Hematopoietic multipotent progenitor cell treated with erythropoietin and hydrocortisone succinate and interleukin-3 and kit ligand, for 4 days (in vitro differentiated cells): ENCODE measurements around the gene PXDN.
"Not testable (repeated sequence)": the region's sequence is repeated elsewhere in the genome, so short reads cannot be mapped to it uniquely, and the experiment has no call there.

Experiments used
- DNase-seq: peaks from one replicate; pipeline ENCODE4 v3.0.0-alpha.2; 2015

The PXDN gene, protein sequence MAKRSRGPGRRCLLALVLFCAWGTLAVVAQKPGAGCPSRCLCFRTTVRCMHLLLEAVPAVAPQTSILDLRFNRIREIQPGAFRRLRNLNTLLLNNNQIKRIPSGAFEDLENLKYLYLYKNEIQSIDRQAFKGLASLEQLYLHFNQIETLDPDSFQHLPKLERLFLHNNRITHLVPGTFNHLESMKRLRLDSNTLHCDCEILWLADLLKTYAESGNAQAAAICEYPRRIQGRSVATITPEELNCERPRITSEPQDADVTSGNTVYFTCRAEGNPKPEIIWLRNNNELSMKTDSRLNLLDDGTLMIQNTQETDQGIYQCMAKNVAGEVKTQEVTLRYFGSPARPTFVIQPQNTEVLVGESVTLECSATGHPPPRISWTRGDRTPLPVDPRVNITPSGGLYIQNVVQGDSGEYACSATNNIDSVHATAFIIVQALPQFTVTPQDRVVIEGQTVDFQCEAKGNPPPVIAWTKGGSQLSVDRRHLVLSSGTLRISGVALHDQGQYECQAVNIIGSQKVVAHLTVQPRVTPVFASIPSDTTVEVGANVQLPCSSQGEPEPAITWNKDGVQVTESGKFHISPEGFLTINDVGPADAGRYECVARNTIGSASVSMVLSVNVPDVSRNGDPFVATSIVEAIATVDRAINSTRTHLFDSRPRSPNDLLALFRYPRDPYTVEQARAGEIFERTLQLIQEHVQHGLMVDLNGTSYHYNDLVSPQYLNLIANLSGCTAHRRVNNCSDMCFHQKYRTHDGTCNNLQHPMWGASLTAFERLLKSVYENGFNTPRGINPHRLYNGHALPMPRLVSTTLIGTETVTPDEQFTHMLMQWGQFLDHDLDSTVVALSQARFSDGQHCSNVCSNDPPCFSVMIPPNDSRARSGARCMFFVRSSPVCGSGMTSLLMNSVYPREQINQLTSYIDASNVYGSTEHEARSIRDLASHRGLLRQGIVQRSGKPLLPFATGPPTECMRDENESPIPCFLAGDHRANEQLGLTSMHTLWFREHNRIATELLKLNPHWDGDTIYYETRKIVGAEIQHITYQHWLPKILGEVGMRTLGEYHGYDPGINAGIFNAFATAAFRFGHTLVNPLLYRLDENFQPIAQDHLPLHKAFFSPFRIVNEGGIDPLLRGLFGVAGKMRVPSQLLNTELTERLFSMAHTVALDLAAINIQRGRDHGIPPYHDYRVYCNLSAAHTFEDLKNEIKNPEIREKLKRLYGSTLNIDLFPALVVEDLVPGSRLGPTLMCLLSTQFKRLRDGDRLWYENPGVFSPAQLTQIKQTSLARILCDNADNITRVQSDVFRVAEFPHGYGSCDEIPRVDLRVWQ (N-terminal part only)

DNA sequence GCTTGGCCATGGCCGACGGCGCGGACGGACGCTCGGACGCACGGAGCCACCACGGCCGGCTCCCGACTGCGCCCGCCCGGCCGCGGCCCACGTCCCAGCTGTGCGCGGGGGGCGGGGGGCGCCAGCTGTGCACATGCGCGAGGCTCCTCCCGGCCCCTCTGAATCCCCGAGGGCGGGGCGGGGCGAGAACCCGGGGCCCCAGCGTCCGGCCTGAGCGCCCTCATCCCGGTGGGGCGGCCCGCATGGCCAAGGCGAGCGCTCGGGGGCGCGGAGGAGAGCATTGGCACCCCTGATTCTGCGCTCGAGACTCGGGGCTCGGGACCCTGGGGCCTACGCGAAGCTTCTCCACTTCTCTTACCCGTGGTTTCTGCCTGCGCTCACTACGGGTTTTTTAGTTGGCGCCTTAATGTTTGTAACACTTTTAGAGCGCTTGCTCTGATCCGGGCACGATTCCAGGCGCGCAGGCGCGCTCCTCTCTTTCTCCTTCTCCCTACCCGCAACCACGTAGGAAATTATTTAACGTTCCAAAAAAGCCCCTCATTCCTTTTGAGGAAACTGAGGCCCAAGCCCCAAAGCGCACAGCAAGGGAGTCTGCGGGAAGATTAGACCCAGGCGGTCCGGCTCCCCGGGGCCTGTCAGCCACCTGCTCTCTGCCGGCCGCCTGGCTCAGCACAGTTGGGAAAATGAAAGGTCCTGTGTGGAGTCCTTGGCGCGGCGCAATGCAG is at the start of gene PXDN:
Gene PXDN (minus strand): TSS at position 70 of the 725 bp plus-strand sequence. CDS start 60 bp downstream, at position 10.
- peak; percentile 24 for DNase-seq

DNA sequence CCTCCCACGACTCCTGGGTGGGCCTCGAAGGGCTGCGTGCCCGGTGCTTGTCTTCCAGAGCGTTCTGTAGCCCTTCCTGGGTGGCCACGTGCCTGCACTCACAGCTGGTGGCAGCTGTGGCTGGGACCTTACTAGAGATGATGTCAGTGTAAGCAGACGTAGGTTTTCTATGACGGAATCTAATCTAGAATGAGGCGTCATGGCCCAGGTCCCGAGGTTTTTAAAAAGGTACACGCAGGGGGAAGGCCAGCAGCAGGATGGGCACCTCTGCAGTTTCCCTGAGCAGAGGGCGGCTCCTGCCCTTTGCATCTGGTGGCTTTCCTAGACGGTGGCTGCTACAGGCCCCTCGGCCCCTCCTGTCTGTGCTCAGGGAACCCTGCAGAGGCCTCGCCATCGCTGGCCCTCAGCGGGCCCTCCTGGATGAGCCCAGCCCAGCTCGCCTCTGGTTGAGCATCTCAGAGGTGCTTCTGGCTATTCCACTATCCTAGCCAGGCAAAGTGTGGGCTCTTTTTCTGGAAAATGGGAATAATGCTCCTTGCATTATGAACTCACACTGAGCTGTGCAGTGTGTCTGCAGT is 49.6 kb upstream of the PXDN start:
- DNase-seq: no peak

DNA sequence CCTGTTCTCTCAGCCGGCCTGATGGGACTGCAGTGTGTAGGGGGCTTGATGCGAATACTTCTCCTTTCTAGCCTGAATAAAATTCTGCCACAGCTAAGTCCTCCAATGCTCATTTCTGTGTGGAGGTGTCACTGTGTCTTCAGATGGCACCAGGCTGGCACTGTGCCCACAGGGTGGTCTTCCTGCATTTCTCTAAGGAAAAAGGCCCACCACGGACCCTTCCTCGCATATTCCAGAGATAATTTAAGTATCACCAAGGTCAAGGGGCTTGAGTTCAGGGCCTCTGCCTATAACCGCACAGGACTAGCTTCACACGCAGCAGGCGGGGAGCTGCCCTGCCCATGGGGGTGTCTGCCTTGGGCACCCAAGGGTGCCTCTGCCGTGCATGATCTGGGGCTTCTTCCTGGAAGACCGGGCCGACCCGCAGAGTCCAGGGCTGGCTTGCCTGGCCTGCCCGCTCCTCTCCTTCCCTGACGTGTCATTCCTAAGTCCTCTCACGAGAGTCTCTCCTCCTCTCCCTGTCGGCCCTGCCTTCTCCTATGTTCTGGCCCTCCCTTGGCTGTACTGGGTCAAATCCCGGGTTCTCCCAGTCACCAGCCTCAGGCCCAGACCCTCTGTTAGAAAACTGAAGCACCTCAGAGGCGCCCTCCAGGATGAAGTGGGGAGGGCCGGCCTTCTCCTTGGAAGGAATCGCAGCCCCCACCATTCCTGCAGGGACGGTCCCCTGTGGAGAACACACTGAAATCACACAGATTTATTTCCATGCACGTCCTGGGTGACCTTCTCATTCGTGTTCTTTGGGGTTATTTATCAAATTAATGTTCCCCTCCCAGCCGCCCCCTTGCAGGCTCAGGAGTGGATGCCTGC is 48.9 kb upstream of the PXDN start:
- no peak for DNase-seq

DNA sequence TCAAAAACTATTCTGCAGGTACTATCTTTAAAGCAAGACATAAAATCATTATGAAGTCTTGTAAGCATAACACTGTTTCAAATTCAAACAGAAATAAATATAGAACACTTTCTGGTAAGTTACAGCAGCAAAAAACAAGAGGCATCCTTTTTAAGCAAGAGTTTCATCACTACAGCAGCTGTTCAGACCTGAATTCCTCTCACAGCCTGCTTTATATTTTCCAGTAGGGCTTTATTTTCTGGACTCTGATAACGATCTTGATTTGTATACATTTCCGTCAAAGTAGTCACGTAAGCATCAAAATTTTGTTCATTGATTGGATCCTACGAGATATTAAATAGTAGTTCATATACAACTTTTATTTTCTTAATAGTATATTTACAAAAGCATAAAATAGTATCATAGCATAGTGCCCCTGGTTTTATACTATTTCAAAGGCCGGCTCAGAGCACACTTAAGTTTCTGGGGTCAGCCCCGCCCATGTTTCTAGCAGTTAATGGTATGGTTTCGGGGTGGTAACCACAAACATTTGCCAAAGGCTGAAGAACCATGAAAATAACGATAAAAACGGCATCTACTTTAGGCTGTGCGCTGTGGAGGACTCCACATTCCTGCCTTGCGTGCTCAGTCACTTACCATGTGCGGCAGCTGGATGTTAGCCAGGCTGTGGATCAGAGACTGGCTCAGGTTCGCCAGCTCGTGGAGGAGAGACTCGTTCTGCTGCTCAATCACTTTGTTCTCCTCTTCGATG is 47.5 kb upstream of the PXDN start:
- no peak for DNase-seq

DNA sequence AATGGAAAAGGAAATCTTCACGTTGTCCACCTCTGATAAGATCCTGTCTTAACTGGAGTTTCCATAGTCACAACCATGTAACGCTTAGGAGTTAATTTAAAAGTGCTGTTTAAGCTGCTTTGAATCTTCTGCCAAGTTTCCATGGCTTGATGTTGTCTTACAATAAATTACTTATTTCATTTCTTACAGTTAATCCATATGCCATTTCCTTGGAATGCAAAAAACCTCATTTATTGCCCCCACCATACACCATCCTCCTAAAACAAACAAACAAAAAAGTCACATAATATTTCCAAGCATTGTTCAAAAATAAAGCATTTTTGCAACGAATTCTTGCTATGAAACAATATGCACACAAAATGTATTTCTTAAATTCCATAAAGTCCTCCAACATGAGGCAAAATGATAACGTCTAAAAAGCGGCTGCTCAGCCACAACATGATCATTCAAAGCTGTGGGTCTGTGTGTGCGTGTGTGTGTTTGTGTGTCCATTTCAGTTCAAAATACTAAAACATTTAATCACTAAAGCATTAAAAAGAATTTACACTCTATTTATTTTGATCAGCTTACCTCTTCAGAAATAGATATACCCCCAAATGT is 46.8 kb upstream of the PXDN start:
- no peak for DNase-seq

DNA sequence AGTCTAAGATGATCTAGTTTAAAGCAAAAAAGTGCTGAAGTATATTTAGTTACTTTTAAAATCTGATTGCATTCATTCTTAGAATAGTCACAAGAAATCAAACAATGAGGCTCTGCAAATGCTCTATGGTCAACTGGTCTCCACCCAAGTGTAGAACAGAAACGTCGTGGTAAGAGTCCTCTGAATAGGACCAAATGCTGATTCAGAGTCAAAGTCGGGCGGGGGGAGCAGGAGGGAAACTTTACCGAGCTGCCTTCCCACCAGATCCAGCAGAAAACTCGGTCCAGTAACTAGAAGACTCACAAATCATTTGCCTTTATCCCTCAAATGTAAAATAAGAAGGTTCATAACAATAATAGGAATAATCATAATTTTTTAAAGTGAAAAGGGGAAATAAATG is 46.2 kb upstream of the PXDN start:
- no peak for DNase-seq

DNA sequence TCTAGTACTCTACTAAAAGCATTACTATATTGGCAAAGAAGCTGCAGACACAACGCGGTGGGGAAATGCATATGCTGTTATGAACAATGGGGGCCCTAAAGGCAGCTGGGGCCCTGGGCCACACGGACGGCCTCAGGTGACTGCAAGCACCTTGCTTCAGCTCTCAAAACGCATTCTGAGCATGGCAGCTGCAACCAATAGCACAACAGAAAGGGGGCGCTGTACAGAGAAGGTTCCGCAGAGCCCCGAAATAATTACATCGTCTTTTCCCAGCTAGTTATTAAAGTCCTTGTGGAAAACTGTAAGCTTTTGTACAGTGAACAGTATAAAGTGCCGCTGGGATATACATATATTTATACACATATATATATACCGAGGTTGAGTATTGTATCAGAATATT is 45.3 kb upstream of the PXDN start:
- DNase-seq: no peak

DNA sequence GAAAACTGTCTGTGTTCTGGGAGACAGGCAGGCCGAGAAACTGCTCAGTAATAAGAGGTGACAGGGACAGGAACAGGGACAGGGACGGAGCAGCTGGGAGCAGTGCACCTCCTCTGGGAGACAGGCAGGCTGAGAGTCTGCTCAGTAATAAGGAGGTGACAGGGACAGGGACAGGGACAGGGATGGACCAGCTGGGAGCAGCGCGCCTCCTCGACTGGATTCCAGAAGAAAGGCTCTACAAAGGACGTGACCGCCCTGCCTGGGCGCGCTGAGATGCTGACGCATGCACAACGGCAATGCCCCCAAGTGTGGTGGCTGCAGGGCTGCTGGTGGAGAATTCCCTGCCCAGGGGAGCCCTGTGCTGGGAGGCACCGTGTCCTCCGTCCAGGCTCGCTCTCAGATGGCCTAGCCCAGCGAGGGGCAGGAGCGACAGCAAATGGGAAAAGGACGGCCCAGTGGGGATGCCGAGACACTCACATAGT is 44.2 kb upstream of the PXDN start:
- no peak for DNase-seq

DNA sequence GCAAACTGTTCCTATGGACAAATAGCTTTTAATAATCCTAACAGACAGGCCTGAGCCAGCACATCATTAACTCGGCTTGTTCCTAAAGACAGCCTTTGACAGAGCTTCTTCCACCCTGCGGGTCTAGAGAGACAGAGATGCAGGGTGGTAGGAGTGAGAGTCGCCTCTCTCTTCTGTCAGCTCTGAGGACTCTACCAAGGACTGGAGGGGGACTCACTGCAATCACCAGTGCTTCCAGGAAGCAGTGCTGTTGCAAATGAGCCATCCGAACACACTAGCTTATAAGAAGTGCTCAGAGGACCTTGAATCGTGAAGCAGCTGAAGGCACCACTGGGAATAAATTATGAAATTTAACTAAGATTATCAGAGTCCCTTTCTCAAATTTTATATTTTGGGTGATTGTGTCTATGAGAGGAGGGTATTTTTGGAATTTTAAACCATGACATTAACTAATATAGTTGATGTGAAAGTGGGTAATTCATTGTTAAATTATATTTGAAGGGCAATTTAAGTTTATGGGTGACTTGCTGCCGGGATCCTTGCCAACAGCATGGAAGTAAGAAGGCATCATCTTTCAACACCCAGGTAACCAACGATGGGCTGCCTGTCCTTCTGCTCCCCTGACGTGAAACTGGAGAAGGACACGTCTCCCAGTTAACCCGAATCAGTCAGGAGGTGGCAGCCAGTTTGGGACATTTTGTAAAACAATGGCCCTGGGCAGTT is 43.6 kb upstream of the PXDN start:
- DNase-seq: no peak

DNA sequence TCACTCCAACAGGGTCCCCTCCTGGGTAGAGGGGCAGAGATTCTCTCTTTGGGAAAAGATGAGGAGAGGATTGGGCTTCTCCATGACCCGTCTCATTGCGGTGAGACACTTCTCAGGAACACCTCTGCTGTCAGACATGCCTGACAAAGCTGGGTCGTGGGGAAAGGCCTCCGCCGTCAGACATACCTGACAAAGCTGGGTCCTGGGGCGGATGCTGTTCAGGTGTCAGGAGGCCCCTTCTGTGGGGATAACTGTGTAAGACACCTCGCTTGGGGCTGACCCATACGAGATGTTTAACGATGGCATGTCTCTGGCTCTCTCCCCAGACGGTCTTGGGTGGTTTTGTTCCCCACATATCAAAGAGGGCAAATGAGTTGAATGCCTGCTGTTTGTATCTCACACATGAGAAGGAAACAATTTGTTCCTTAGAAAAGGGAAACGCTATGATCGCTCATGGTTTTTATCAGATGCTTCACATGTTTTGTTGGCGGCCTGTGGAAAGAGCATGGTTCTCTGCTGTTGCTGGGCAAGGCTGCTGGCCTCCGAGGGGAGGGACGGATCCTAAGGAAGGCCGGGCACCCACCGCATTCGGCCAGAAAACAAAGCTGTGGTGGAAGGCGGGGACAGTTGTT is 40.8 kb upstream of the PXDN start:
- DNase-seq: peak; percentile 16

DNA sequence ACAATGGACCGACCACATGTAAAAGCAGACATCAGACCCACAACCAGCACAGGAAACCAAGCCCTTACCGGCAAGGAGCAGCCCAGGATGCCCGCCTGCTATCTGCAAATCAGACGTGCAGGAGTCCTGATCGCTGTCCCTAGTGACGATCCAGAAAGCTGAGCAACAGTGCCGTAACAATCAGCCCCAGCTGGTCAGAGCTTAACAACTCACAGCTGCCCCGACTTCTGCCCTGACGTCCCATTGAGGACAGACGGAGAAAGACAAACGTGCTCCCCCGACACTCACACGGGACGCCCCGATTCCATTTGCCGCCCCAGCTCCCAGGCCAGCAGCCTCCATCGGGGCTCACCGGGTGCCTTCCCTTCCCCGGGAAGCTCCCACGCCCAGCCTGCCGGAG is 39.8 kb upstream of the PXDN start:
- DNase-seq: no peak

DNA sequence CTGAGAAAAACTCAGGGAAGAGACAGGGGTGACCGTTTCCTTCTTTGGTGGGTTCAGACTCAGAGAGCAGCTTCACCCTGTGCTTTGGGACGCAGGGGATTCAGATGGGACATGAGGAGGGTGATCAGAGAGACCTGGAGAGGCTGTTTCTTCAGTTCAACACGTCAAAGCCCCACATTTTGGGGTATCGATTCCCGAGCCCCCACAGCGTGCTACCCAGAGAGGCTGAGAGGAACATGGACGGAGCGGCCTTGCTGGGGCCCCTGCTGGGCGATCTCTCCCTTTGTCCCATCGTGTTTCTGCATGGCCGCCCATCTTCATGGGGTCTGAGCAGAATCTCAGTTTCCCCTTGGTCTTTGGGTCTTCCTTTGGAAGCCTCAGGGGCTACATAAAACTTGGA is 38.2 kb upstream of the PXDN start:
- no peak for DNase-seq

DNA sequence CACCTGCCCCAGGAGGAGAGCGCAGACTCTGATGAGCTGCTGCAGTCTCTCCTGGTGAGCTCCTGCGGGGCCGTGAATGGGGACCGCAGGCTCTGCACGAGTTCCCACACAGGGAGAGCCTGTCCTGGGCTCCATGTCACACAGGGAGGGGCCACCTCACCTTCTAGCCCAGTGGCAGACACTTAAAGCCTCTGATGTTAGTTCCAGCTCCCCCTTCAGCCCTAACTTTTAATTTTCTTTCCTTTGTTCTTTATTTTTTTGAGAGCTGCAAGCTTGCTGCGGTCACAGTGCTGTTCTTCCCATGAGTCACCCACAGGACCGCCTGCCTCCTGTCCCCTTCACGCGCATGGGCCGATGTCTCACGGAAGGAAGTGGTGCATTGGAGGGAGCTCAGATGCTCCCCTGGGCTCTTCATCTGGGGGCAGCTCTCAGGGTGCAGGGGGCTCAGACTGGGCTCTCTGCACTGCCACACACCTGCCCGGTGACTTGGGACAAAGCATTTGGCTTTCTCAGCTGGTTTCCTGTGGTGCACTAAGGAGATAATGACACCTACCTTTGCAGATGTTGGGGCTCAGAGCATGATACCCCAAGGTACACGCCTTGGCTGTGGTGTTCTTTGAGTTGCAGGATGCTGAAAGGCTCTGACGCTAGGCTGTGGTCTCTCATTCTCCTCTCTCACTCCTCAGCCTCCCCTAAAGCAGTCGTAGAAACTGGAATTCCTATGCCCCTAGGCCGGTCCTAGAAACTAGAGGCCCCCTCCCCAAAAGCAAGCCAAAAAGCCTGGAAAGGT is 37.2 kb upstream of the PXDN start:
- no peak for DNase-seq

DNA sequence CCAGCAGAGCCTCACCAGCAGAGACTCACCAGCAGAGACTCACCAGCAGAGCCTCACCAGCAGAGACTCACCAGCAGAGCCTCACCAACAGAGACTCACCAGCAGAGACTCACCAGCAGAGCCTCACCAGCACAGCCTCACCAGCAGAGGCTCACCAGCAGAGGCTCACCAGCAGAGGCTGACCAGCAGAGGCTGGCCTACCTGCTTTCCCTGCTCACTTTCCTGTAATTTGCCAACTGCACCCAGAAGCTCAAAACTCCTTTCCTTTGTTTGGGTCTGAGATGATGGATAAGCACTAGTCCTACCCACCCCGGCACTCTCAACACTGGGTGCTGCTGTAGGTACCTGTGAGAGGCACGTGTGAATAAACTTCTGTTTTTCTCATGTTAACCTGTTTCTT is 36.4 kb upstream of the PXDN start:
- DNase-seq: no peak

DNA sequence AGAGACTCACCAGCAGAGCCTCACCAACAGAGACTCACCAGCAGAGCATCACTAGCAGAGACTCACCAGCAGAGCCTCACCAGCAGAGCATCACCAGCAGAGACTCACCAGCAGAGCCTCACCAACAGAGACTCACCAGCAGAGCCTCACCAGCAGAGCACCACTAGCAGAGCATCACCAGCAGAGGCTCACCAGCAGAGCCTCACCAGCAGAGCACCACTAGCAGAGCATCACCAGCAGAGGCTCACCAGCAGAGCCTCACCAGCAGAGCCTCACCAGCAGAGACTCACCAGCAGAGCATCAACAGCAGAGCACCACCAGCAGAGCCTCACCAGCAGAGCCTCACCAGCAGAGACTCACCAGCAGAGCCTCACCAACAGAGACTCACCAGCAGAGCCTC is 35.7 kb upstream of the PXDN start:
- DNase-seq: not testable (repeated sequence)

DNA sequence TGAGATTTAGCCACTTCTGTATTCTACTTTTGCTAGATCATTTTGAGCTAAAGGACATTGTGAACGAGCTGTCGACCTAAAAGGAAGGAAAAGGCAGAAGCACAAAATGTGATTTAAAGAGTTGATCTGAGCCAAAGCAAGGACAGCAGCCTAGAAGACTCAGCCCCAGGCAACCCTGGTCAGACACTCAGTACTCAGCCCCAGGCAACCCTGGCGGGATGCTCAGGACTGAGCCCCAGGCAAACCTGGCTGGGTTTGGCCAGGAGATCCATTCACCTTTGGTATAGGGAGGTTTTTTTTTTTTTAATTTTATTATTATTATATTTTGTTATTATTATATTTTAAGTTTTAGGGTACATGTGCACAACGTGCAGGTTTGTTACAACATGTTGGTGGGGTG is 34.3 kb upstream of the PXDN start:
- no peak for DNase-seq

DNA sequence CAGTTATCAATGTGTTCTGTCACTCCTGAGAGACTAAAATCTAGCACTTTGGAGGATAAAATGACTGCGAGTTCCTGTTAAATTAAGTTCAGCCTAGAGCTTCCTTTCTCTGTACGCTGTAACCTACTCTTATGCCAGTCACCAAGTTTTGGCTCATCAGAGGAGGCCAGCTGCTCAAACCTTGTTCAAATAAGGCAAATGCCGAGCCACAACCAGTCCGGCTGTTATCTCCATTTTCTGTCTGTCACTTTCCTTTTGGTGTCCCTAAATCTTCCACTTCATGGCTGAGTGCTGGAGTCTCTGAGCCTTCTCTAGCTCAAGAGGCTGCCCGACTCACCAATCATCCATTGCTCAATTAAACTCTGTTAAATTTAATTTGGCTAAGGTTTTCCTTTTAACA is 33.5 kb upstream of the PXDN start:
- DNase-seq: no peak

DNA sequence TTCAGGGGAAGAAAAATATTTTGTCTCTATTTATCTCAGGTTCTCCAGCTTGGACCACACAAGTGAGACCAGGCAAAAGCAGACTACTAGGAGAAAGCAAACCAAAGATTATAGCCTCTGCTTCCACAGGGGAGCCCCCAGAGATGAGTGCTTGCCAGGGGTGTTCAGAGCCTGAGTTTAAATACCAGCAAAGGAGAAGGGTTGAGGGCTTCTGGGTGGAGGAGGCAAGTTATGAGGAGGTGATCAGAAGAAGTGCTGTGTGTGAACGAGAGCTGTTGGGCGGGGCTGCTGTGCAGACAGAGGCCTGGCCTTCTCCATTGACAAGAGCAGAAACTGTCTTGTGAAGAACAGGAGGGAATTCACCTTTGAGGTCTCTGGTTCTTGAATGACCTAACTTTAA is 32.8 kb upstream of the PXDN start:
- DNase-seq: no peak
